OCI-LY7 (cell line): ENCODE measurements around the gene KAZN.

Source experiments
- EZH2phosphoT487 ChIP-seq: fragments of 200-600 bp; sonication (generic); IDR thresholded peaks from 2 replicates; pipeline ENCODE4 v1.6.1; 2018; ENCODE audit warnings: low read depth, borderline replicate concordance, mild to moderate bottlenecking, mixed run types, antibody characterized with exemption, low read length, moderate library complexity, mixed read lengths
- TF ChIP-seq, protein P1 (sequence below): fragments of 200-600 bp; sonication (generic); conservative IDR thresholded peaks from 2 replicates; pipeline ENCODE4 v1.5.1; 2014; ENCODE audit warnings: mild to moderate bottlenecking, antibody characterized with exemption, low read length, moderate library complexity, mixed read lengths

DNA sequence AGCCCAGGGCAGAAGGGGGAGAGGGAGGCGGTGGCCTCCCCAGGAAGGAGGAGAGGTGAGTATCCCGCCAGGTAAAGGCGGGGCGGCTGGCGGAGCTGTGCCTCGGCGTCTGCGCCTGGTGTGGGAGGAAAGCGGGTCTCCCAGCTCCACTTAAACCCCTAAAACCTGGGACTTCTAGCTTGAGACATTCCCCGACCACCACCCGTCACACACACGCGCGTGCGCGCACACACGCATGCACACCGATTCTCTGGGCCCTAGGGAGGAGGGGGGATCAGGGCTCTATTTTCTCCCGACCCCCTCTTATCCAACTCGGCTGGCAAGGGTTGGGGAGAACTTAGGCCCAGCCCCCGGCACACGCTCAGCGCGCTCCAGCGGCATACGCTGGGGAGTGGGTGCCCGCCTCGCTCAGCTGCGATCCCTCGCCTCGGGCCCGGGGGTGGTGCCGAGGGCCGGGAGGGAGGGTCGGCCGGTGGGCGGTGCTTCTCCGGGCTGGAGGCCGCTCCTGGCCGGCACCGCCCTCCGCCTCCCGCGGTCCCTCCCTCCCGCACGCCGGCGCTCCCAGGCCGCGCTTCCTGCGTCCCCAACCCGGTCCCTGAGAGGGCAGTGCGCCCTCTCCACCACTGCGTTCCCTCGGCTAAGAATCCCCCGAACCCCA is 554.8 kb downstream of the KAZN start, which contains the start of gene TMEM51:
- TF ChIP-seq, protein P1, sequence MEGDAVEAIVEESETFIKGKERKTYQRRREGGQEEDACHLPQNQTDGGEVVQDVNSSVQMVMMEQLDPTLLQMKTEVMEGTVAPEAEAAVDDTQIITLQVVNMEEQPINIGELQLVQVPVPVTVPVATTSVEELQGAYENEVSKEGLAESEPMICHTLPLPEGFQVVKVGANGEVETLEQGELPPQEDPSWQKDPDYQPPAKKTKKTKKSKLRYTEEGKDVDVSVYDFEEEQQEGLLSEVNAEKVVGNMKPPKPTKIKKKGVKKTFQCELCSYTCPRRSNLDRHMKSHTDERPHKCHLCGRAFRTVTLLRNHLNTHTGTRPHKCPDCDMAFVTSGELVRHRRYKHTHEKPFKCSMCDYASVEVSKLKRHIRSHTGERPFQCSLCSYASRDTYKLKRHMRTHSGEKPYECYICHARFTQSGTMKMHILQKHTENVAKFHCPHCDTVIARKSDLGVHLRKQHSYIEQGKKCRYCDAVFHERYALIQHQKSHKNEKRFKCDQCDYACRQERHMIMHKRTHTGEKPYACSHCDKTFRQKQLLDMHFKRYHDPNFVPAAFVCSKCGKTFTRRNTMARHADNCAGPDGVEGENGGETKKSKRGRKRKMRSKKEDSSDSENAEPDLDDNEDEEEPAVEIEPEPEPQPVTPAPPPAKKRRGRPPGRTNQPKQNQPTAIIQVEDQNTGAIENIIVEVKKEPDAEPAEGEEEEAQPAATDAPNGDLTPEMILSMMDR, result no peak
- TF ChIP-seq EZH2phosphoT487, result no peak
